Astrocyte (in vitro differentiated cells and primary cell): Measurements from ENCODE around the gene DYNC2I2. TPM values are rescaled to one million over a fixed set of nuclear protein-coding genes. Genes with fewer than 3 reads are reported as not detected.
A peak's percentile ranks its signal among the peaks of the same experiment; 100 is the strongest.

ENCODE experiments used
- DNase-seq: peaks from one replicate; pipeline ENCODE4 v3.0.0-alpha.2; 2010; ENCODE audit warnings: low read depth
- FAIRE-seq: peaks from 2 replicates; lab custom pipeline; 2011; peaks lifted over from hg19 to GRCh38; lab: Jason Lieb, UNC
- H2AFZ ChIP-seq: 2 replicates; pipeline ENCODE4 v1.6.0; 2012; ENCODE audit warnings: low read depth, low read length, inconsistent platforms
- H3K27ac ChIP-seq: 2 replicates; pipeline ENCODE4 v1.5.1; 2011; ENCODE audit warnings: low read depth, low read length, inconsistent platforms
- H3K27me3 ChIP-seq: 2 replicates; pipeline ENCODE4 v1.6.0; 2011; ENCODE audit warnings: low read length, inconsistent platforms; ENCODE audit not compliant: insufficient read depth
- H3K36me3 ChIP-seq: 2 replicates; pipeline ENCODE4 v1.5.1; 2011; ENCODE audit warnings: low read length, inconsistent platforms; ENCODE audit not compliant: insufficient read depth
- H3K4me1 ChIP-seq: 2 replicates; pipeline ENCODE4 v1.5.1; 2011; ENCODE audit warnings: low read length, inconsistent platforms; ENCODE audit not compliant: insufficient read depth
- H3K4me2 ChIP-seq: 2 replicates; pipeline ENCODE4 v1.6.0; 2012; ENCODE audit warnings: low read length, inconsistent platforms
- H3K4me3 ChIP-seq: 2 replicates; pipeline ENCODE4 v1.5.1; 2011; ENCODE audit warnings: low read depth, mild to moderate bottlenecking, low read length, inconsistent platforms; ENCODE audit not compliant: insufficient read depth
- H3K79me2 ChIP-seq: 2 replicates; pipeline ENCODE4 v1.6.0; 2012; ENCODE audit warnings: mild to moderate bottlenecking, low read length, inconsistent platforms; ENCODE audit not compliant: insufficient read depth
- H3K9ac ChIP-seq: 2 replicates; pipeline ENCODE4 v1.6.0; 2012; ENCODE audit warnings: mild to moderate bottlenecking, low read length, inconsistent platforms
- H3K9me3 ChIP-seq: 2 replicates; pipeline ENCODE4 v1.5.1; 2012; ENCODE audit warnings: low read depth, mild to moderate bottlenecking, low read length, inconsistent platforms; ENCODE audit not compliant: insufficient read depth
- H4K20me1 ChIP-seq: 2 replicates; pipeline ENCODE4 v1.6.0; 2012; ENCODE audit warnings: low read length, inconsistent platforms; ENCODE audit not compliant: insufficient read depth
- H3K27ac Mint-ChIP-seq: one replicate; pipeline ENCODE4 v1.8.0; 2021; ENCODE audit warnings: mild to moderate bottlenecking, mixed read lengths; ENCODE audit not compliant: unreplicated experiment
- H3K27me3 Mint-ChIP-seq: one replicate; pipeline ENCODE4 v1.8.0; 2021; ENCODE audit warnings: low read depth, mixed read lengths; ENCODE audit not compliant: unreplicated experiment
- H3K36me3 Mint-ChIP-seq: one replicate; pipeline ENCODE4 v1.8.0; 2021; ENCODE audit warnings: low read depth, mixed read lengths; ENCODE audit not compliant: unreplicated experiment
- H3K4me1 Mint-ChIP-seq: one replicate; pipeline ENCODE4 v1.8.0; 2021; ENCODE audit warnings: low read depth, mixed read lengths; ENCODE audit not compliant: unreplicated experiment
- H3K4me3 Mint-ChIP-seq: one replicate; pipeline ENCODE4 v1.8.0; 2021; ENCODE audit warnings: mild to moderate bottlenecking, moderate library complexity, mixed read lengths; ENCODE audit not compliant: unreplicated experiment
- H3K9me3 Mint-ChIP-seq: one replicate; pipeline ENCODE4 v1.8.0; 2021; ENCODE audit warnings: mild to moderate bottlenecking, mixed read lengths; ENCODE audit not compliant: unreplicated experiment
- EZH2 ChIP-seq: IDR thresholded peaks from 2 replicates; pipeline ENCODE4 v1.6.1; 2012; ENCODE audit warnings: mild to moderate bottlenecking, low read length, inconsistent platforms; ENCODE audit not compliant: insufficient read depth
- total RNA-seq: library from RNA; stranded (reverse); gene quantifications from 2 replicates; pipeline ENCODE4 v1.2.1, GENCODE V29; 2021
- TF ChIP-seq, protein P1 (sequence below): IDR thresholded peaks from 2 replicates; pipeline ENCODE4 v1.5.1; 2011; ENCODE audit warnings: low read depth, mild to moderate bottlenecking, inconsistent platforms, low read length, moderate library complexity; ENCODE audit not compliant: insufficient read depth

DYNC2I2 gene
- total RNA-seq, 1 donor from 2014 or later, result 20.6 TPM

DNA sequence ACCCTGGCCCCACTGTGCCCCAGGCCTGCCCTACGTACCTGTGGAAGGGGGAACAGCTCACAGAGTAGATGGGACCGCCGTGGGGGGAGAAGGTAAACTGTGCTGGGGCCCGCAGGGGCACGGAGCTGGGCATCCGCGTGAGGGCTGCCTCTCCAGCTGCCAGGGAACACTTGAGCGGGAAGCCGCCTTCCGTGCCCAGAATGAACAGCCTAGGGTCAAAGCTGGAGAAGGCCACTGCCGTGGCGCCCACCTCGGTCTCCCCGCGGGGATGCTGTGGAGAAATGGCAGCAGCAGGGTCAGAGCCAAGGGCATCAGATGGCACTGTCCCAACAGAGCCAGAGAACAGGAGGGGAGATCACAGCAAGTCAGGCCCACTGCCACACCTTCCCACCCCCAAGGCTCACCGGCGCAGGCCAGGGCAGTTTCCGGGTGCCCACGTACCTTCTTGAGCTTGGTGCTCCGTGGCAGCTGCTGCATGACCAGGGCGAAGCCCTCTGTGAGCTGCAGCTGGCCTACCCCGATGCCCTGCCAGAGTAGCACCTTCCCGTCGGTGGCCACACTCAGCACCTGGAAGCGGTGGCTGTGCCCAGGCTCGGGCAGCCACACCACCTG is 21.9 kb downstream of the DYNC2I2 start:
- H3K9me3 Mint-ChIP-seq, result no peaks in the 10 kb centered on the region
- Histone ChIP-seq H3K4me1 (peaks cover 17% of the 10 kb centered on the region), H3K4me3 (no peak overlapping the region), H4K20me1 (peaks cover 30% of the 10 kb centered on the region), H3K9me3 (no peaks in the 10 kb centered on the region), H3K27me3 (no peaks in the 10 kb centered on the region), H3K36me3 (peaks cover 34% of the 10 kb centered on the region), H3K79me2 (peaks cover 3% of the 10 kb centered on the region), H3K9ac (peak overlapping the region; percentile 60), H2AFZ (no peak overlapping the region), H3K4me2 (peak overlapping the region; percentile 39), H3K27ac (peak overlapping the region; percentile 73)
- peaks cover 12% of the 10 kb centered on the region for H3K36me3 Mint-ChIP-seq
- H3K27ac Mint-ChIP-seq, result no peak overlapping the region
- no peaks in the 10 kb centered on the region for H3K27me3 Mint-ChIP-seq
- no peak for DNase-seq
- FAIRE-seq, result no peak
- H3K4me1 Mint-ChIP-seq, result peaks cover 2% of the 10 kb centered on the region
- no peak for TF ChIP-seq EZH2
- TF ChIP-seq, protein P1, sequence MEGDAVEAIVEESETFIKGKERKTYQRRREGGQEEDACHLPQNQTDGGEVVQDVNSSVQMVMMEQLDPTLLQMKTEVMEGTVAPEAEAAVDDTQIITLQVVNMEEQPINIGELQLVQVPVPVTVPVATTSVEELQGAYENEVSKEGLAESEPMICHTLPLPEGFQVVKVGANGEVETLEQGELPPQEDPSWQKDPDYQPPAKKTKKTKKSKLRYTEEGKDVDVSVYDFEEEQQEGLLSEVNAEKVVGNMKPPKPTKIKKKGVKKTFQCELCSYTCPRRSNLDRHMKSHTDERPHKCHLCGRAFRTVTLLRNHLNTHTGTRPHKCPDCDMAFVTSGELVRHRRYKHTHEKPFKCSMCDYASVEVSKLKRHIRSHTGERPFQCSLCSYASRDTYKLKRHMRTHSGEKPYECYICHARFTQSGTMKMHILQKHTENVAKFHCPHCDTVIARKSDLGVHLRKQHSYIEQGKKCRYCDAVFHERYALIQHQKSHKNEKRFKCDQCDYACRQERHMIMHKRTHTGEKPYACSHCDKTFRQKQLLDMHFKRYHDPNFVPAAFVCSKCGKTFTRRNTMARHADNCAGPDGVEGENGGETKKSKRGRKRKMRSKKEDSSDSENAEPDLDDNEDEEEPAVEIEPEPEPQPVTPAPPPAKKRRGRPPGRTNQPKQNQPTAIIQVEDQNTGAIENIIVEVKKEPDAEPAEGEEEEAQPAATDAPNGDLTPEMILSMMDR, result no peak
- H3K4me3 Mint-ChIP-seq, result no peak overlapping the region

DNA sequence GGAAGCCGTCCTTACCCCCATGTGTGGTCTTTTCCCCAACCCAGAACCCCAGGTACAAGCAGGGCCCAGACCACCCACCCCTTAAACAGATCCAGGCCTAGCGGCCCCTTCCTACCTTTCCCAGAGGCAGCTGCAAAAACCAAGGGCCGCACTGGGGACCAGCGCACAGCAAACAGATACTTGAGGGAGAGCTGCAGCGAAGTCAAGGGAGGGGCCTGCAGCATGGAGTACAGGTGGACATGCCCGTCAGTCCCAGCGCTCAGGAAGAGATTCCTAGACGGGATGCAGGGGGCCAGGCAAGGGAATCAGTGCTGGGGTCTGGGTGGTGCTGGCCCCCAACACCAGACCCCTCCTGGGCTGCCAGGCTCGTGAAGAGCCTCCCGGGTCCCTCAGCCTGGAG is 22.5 kb downstream of the DYNC2I2 start:
- no peaks in the 10 kb centered on the region for H3K27me3 Mint-ChIP-seq
- no peak for FAIRE-seq
- peaks cover 16% of the 10 kb centered on the region for H3K36me3 Mint-ChIP-seq

DNA sequence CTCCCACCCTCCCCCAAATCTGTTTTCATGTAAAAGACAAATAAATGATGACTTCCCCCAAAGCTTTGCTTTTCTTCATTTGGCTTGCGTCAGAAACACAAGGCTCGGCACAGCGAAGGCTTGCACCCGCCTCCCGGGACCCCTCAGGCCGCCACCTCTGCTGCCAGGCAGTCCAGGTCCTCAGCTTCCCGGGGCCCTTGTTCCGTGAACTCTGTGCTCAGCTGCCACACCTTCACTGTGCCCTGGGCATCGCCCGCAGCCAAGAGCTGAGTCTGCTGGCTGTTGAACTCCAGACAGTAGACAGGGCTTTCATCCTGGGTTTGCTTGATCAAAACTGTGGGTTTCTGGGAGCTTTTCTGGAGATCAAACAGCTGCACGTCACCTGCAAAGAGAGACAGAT is 23.0 kb downstream of the DYNC2I2 start:
- Mint-ChIP-seq H3K4me3 (no peak overlapping the region), H3K27ac (peak overlapping the region; percentile 58), H3K4me1 (peaks cover 4% of the 10 kb centered on the region), H3K27me3 (no peaks in the 10 kb centered on the region), H3K36me3 (peaks cover 20% of the 10 kb centered on the region), H3K9me3 (no peaks in the 10 kb centered on the region)
- Histone ChIP-seq H3K4me2 (no peak overlapping the region), H3K27me3 (no peaks in the 10 kb centered on the region), H3K79me2 (peaks cover 8% of the 10 kb centered on the region), H3K27ac (no peak overlapping the region), H3K4me3 (no peak overlapping the region), H3K4me1 (peaks cover 17% of the 10 kb centered on the region), H4K20me1 (peaks cover 41% of the 10 kb centered on the region), H3K9me3 (no peaks in the 10 kb centered on the region), H3K36me3 (peaks cover 34% of the 10 kb centered on the region), H2AFZ (no peak overlapping the region), H3K9ac (no peak overlapping the region)
- DNase-seq, result no peak
- TF ChIP-seq, protein P1, result no peak
- TF ChIP-seq EZH2, result no peak
- FAIRE-seq, result no peak

More for the DNA sequence above, 22.5 kb downstream of the DYNC2I2 start:
- Histone ChIP-seq H3K4me2 (no peak overlapping the region), H3K9ac (no peak overlapping the region), H2AFZ (no peak overlapping the region), H3K4me1 (peaks cover 17% of the 10 kb centered on the region), H3K36me3 (peaks cover 34% of the 10 kb centered on the region), H3K27me3 (no peaks in the 10 kb centered on the region), H3K4me3 (no peak overlapping the region), H4K20me1 (peaks cover 36% of the 10 kb centered on the region), H3K79me2 (peaks cover 3% of the 10 kb centered on the region), H3K27ac (no peak overlapping the region), H3K9me3 (no peaks in the 10 kb centered on the region)
- Mint-ChIP-seq H3K9me3 (no peaks in the 10 kb centered on the region), H3K4me1 (peaks cover 4% of the 10 kb centered on the region), H3K4me3 (no peak overlapping the region), H3K27ac (peak overlapping the region; percentile 62)
- DNase-seq, result no peak
- TF ChIP-seq, protein P1, result no peak
